Activated CD4-positive, alpha-beta T cell treated with anti-CD3 and anti-CD28 coated beads for 36 hours (primary cell): ENCODE data around the gene TTC23. TPM values are rescaled to one million over a fixed set of nuclear protein-coding genes. Genes with fewer than 3 reads are reported as not detected.

ENCODE experiments used
- ATAC-seq: fragments of 200-7000 bp; cut with Tn5 transposase; one replicate; pipeline ENCODE4 v1.10.0; 2021; ENCODE audit warnings: mild to moderate bottlenecking, moderate library complexity
- CTCF ChIA-PET: fragments of 350-600 bp; sonication (Branson Sonifier 250); formaldehyde crosslinking; loops from one replicate; lab custom pipeline; 2021; ENCODE audit warnings: antibody characterized with exemption; lab: Charles Lee
- POLR2A ChIA-PET: fragments of 350-600 bp; sonication (Branson Sonifier 250); formaldehyde crosslinking; loops from one replicate; lab custom pipeline; 2021; ENCODE audit warnings: antibody characterized with exemption, inconsistent platforms; lab: Charles Lee
- DNase-seq: peaks from one replicate; pipeline ENCODE4 v3.0.0-alpha.2; 2020
- H3K27ac Mint-ChIP-seq: one replicate; pipeline ENCODE4 v1.8.0; 2021; ENCODE audit warnings: mixed read lengths
- H3K27me3 Mint-ChIP-seq: one replicate; pipeline ENCODE4 v1.8.0; 2021; ENCODE audit warnings: mixed read lengths
- H3K36me3 Mint-ChIP-seq: one replicate; pipeline ENCODE4 v1.8.0; 2021; ENCODE audit warnings: low read depth, mixed read lengths
- H3K4me1 Mint-ChIP-seq: one replicate; pipeline ENCODE4 v1.8.0; 2021; ENCODE audit warnings: mixed read lengths
- H3K4me3 Mint-ChIP-seq: one replicate; pipeline ENCODE4 v1.8.0; 2021; ENCODE audit warnings: mild to moderate bottlenecking, moderate library complexity, mixed read lengths
- H3K9me3 Mint-ChIP-seq: one replicate; pipeline ENCODE4 v1.8.0; 2021; ENCODE audit warnings: low read depth, mixed read lengths
- intact Hi-C, 2 experiments: fragments of 100-400 bp; cut with DNase I in 1 of 2; cut with micrococcal nuclease in 1 of 2; formaldehyde crosslinking; loops; one replicate each; pipeline versions ENCODE4 v1.14.2 to v1.15.1; 2022 to 2024; cut with DNase I, micrococcal nuclease
- total RNA-seq, 2 experiments: library from RNA; stranded (reverse); gene quantifications; one replicate each; pipeline ENCODE4 v1.2.3, GENCODE V29; 2021

The TTC23 gene
- total RNA-seq, 2 experiments from 2014 or later = 5.5 to 9.0 TPM

GRCh38 chr15:99275061-99275460 lies 25.7 kb upstream of the TTC23 start:
- CTCF ChIA-PET = interaction anchor here (1.2 to 7.0 kb wide), 5 partner anchors 25 to 481 kb away, joined by 3 to 124 read pairs (median 6); no protein-coding TSS in a partner anchor
- peaks cover 13% of the 10 kb centered on the region for H3K36me3 Mint-ChIP-seq
- H3K4me1 Mint-ChIP-seq = peaks cover 17% of the 10 kb centered on the region
- DNase-seq = no peak
- H3K27ac Mint-ChIP-seq = no peak overlapping the region
- no peak for ATAC-seq
- H3K27me3 Mint-ChIP-seq = no peaks in the 10 kb centered on the region
- H3K9me3 Mint-ChIP-seq = no peaks in the 10 kb centered on the region
- no peak overlapping the region for H3K4me3 Mint-ChIP-seq
- POLR2A ChIA-PET = no interaction called here
- intact Hi-C loops = no loop called here

- Mint-ChIP-seq H3K36me3 (peaks cover 3% of the 10 kb centered on the region), H3K4me1 (peaks cover 4% of the 10 kb centered on the region), H3K27ac (no peak overlapping the region), H3K9me3 (no peaks in the 10 kb centered on the region), H3K4me3 (no peak overlapping the region), H3K27me3 (no peaks in the 10 kb centered on the region)
- ATAC-seq = no peak
- DNase-seq = no peak
- POLR2A ChIA-PET = no interaction called here
- intact Hi-C loops = loop anchor here (1.0 kb wide), 2 partner anchors 430 to 482 kb away; no protein-coding TSS in a partner anchor
- CTCF ChIA-PET = interaction anchor here (0.9 to 7.0 kb wide), 17 partner anchors 8 to 522 kb away, joined by 3 to 124 read pairs (median 4); no protein-coding TSS in a partner anchor
These were observed 24.4 kb upstream of the TTC23 start for GRCh38 chr15:99273801-99274200.

- Mint-ChIP-seq H3K36me3 (no peaks in the 10 kb centered on the region), H3K4me1 (no peaks in the 10 kb centered on the region), H3K27ac (no peak overlapping the region), H3K4me3 (no peak overlapping the region), H3K9me3 (no peaks in the 10 kb centered on the region), H3K27me3 (no peaks in the 10 kb centered on the region)
- ATAC-seq (no peak), DNase-seq (no peak)
- CTCF ChIA-PET = interaction anchor here (0.7 to 4.4 kb wide), 2 partner anchors 435 to 891 kb away, joined by 3 to 27 read pairs; no protein-coding TSS in a partner anchor
- POLR2A ChIA-PET = no interaction called here
- intact Hi-C loops = no loop called here
These were observed 19.1 kb upstream of the TTC23 start for GRCh38 chr15:99268431-99268830.

- H3K4me3 Mint-ChIP-seq = no peak overlapping the region
- no peaks in the 10 kb centered on the region for H3K9me3 Mint-ChIP-seq
- H3K27me3 Mint-ChIP-seq = no peaks in the 10 kb centered on the region
- H3K4me1 Mint-ChIP-seq = no peaks in the 10 kb centered on the region
- ChIA-PET POLR2A (interaction anchor here (1.1 kb wide), 1 partner anchor 16 kb away, joined by 3 read pairs; the partner anchor contains the start of gene LRRC28), CTCF (interaction anchor here (0.6 to 4.4 kb wide), 3 partner anchors 97 to 892 kb away, joined by 3 to 27 read pairs (median 3); no protein-coding TSS in a partner anchor)
- H3K27ac Mint-ChIP-seq = no peak overlapping the region
- DNase-seq = no peak
- no peaks in the 10 kb centered on the region for H3K36me3 Mint-ChIP-seq
- intact Hi-C loops = no loop called here
- no peak for ATAC-seq
These were observed 18.6 kb upstream of the TTC23 start for GRCh38 chr15:99267957-99268356.

- no peak for DNase-seq
- no peaks in the 10 kb centered on the region for H3K4me1 Mint-ChIP-seq
- H3K27ac Mint-ChIP-seq = no peak overlapping the region
- CTCF ChIA-PET = no interaction called here
- POLR2A ChIA-PET = no interaction called here
- H3K27me3 Mint-ChIP-seq = no peaks in the 10 kb centered on the region
- no peaks in the 10 kb centered on the region for H3K36me3 Mint-ChIP-seq
- no peaks in the 10 kb centered on the region for H3K9me3 Mint-ChIP-seq
- intact Hi-C loops = no loop called here
- no peak overlapping the region for H3K4me3 Mint-ChIP-seq
- ATAC-seq = no peak
These were observed 16.2 kb upstream of the TTC23 start for GRCh38 chr15:99265541-99266070.

- no peaks in the 10 kb centered on the region for H3K27me3 Mint-ChIP-seq
- ATAC-seq (no peak), DNase-seq (no peak)
- H3K36me3 Mint-ChIP-seq = no peaks in the 10 kb centered on the region
- ChIA-PET POLR2A (no interaction called here), CTCF (interaction anchor here (0.7 to 1.4 kb wide), 4 partner anchors 8 to 440 kb away, joined by 3 to 5 read pairs (median 3); partner anchors contain the start of gene LRRC28)
- no peaks in the 10 kb centered on the region for H3K4me1 Mint-ChIP-seq
- intact Hi-C loops = no loop called here
- H3K4me3 Mint-ChIP-seq = no peak overlapping the region
- no peak overlapping the region for H3K27ac Mint-ChIP-seq
- H3K9me3 Mint-ChIP-seq = no peaks in the 10 kb centered on the region
These were observed 14.7 kb upstream of the TTC23 start for GRCh38 chr15:99264125-99264524.

- ATAC-seq (no peak), DNase-seq (no peak)
- CTCF ChIA-PET = interaction anchor here (0.6 to 6.2 kb wide), 2 partner anchors 16 to 60 kb away, joined by 3 to 43 read pairs; no protein-coding TSS in a partner anchor
- Mint-ChIP-seq H3K4me1 (peaks cover 17% of the 10 kb centered on the region), H3K27me3 (no peaks in the 10 kb centered on the region), H3K27ac (no peak overlapping the region), H3K36me3 (peaks cover 16% of the 10 kb centered on the region), H3K4me3 (no peak overlapping the region), H3K9me3 (no peaks in the 10 kb centered on the region)
- POLR2A ChIA-PET = no interaction called here
- intact Hi-C loops = no loop called here
These were observed 7.8 kb upstream of the TTC23 start for GRCh38 chr15:99257107-99257750.

GRCh38 chr15:99253381-99254090 lies 4.2 kb upstream of the TTC23 start:
- H3K27me3 Mint-ChIP-seq = no peaks in the 10 kb centered on the region
- H3K27ac Mint-ChIP-seq = peak overlapping the region; percentile 88
- ChIA-PET CTCF (interaction anchor here (1.1 to 6.2 kb wide), 6 partner anchors 10 to 451 kb away, joined by 5 to 43 read pairs (median 6); no protein-coding TSS in a partner anchor), POLR2A (no interaction called here)
- peaks cover 22% of the 10 kb centered on the region for H3K4me1 Mint-ChIP-seq
- ATAC-seq (peak; percentile 16), DNase-seq (peak; percentile 55)
- no peaks in the 10 kb centered on the region for H3K9me3 Mint-ChIP-seq
- peak overlapping the region; percentile 21 for H3K4me3 Mint-ChIP-seq
- intact Hi-C loops = loop anchor here (1.0 to 5.0 kb wide), 5 partner anchors 314 to 1349 kb away; partner anchors contain the start of genes ASB7 (in 2 of the 2), LINS1 (in 2 of the 2), ADAMTS17 (in 1 of the 2) and IGF1R (in 1 of the 2)
- H3K36me3 Mint-ChIP-seq = peaks cover 12% of the 10 kb centered on the region

GRCh38 chr15:99252326-99252725 lies 2.9 kb upstream of the TTC23 start:
- DNase-seq (peak; percentile 25), ATAC-seq (no peak)
- Mint-ChIP-seq H3K27me3 (no peaks in the 10 kb centered on the region), H3K9me3 (no peaks in the 10 kb centered on the region), H3K27ac (peak overlapping the region; percentile 19), H3K4me3 (no peak overlapping the region), H3K36me3 (peaks cover 6% of the 10 kb centered on the region), H3K4me1 (peaks cover 22% of the 10 kb centered on the region)
- ChIA-PET POLR2A (interaction anchor here (0.9 to 1.2 kb wide), 3 partner anchors 15 to 455 kb away, joined by 3 read pairs; no protein-coding TSS in a partner anchor), CTCF (interaction anchor here (0.6 to 1.5 kb wide), 2 partner anchors 27 to 1915 kb away, joined by 3 to 4 read pairs; no protein-coding TSS in a partner anchor)
- intact Hi-C loops = loop anchor here (5.0 kb wide), 4 partner anchors 315 to 1350 kb away; partner anchors contain the start of genes ASB7 (in 2 of the 2), LINS1 (in 2 of the 2), ADAMTS17 (in 1 of the 2) and IGF1R (in 1 of the 2)

- DNase-seq = peak; percentile 98
- POLR2A ChIA-PET = interaction anchor here (0.9 to 1.2 kb wide), 4 partner anchors 16 to 482 kb away, joined by 3 read pairs; partner anchors contain the start of gene LYSMD4
- H3K36me3 Mint-ChIP-seq = peaks cover 3% of the 10 kb centered on the region
- H3K27me3 Mint-ChIP-seq = no peaks in the 10 kb centered on the region
- H3K27ac Mint-ChIP-seq = peak within 1 kb of the TSS; percentile 95
- ATAC-seq = peak; percentile 99
- peaks cover 22% of the 10 kb centered on the region for H3K4me1 Mint-ChIP-seq
- no peak within 1 kb of the TSS for H3K4me3 Mint-ChIP-seq
- H3K9me3 Mint-ChIP-seq = no peaks in the 10 kb centered on the region
- CTCF ChIA-PET = interaction anchor here (0.6 to 1.7 kb wide), 6 partner anchors 13 to 1916 kb away, joined by 3 to 13 read pairs (median 3); no protein-coding TSS in a partner anchor
- intact Hi-C loops = loop anchor here (1.0 to 5.0 kb wide), 8 partner anchors 314 to 1351 kb away; partner anchors contain the start of genes ASB7 (in 2 of the 2), LINS1 (in 2 of the 2), MEF2A (in 2 of the 2) and ADAMTS17 (in 1 of the 2)
These were observed 1.8 kb upstream of the TTC23 start, which contains the start of gene LRRC28 for GRCh38 chr15:99250857-99251841. TSS of gene LRRC28 (plus strand) at chr15:99251481. CDS start at chr15:99255958, 4,477 bp downstream.
